SK-N-SH (cell line): ENCODE data around the gene PXDN. TPM values are rescaled to one million over a fixed set of nuclear protein-coding genes. Genes with fewer than 3 reads are reported as not detected.

Experiments
- CTCF ChIA-PET: fragments of 300-600, 350-600 bp; formaldehyde crosslinking; extraction: SDS; loops from one replicate; lab custom pipeline; 2021; lab: Yijun Ruan, JAX
- POLR2A ChIA-PET: fragments of 350-600 bp; sonication (Branson Sonifier 250); formaldehyde crosslinking; extraction: SDS; loops from one replicate; lab custom pipeline; 2020; ENCODE audit warnings: antibody characterized with exemption, inconsistent platforms; lab: Yijun Ruan, JAX
- DNase-seq: peaks from one replicate; pipeline ENCODE4 v3.0.0; 2012
- H2AFZ ChIP-seq: fragments of 200-600 bp; sonication (generic); 2 replicates; pipeline ENCODE4 v1.8.1; 2016; ENCODE audit warnings: antibody characterized with exemption, mild to moderate bottlenecking, low read depth
- H3F3A ChIP-seq: fragments of 200-600 bp; sonication (generic); replicated peaks from 2 replicates; pipeline ENCODE3; 2016; ENCODE audit warnings: antibody characterized with exemption, mild to moderate bottlenecking; ENCODE audit not compliant: insufficient read depth
- H3K27ac ChIP-seq, 2 experiments: fragments of 200-500 bp in 1 of 2; fragments of 200-600 bp in 1 of 2; sonication (Bioruptor generic) in 1 of 2; sonication (generic), shearing (Covaris generic) in 1 of 2; 2 replicates each; pipeline versions ENCODE4 v1.5.1 to v1.6.1; 2014 to 2016; ENCODE audit warnings: low read depth in 2 of 2, inconsistent platforms in 1 of 2, low read length in 1 of 2, mild to moderate bottlenecking in 1 of 2, mixed read lengths in 1 of 2
- H3K27me3 ChIP-seq: fragments of 200-600 bp; sonication (generic), shearing (Covaris generic); 2 replicates; pipeline ENCODE4 v1.6.1; 2016; ENCODE audit warnings: mixed run types; ENCODE audit not compliant: insufficient read depth
- H3K36me3 ChIP-seq, 2 experiments: fragments of 200-500 bp in 1 of 2; fragments of 200-600 bp in 1 of 2; sonication (Bioruptor generic) in 1 of 2; sonication (generic) in 1 of 2; replicated peaks in 1 of 2; 2 replicates each; pipeline versions ENCODE3 to v1.5.1; 2014 to 2016; ENCODE audit warnings: low read length in 1 of 2, mild to moderate bottlenecking in 1 of 2; ENCODE audit not compliant: insufficient read depth in 2 of 2, control insufficient read depth in 1 of 2
- H3K4me1 ChIP-seq, 2 experiments: fragments of 200-500 bp in 1 of 2; fragments of 200-600 bp in 1 of 2; sonication (Bioruptor generic) in 1 of 2; sonication (generic), shearing (Covaris generic) in 1 of 2; 2 replicates each; pipeline versions ENCODE4 v1.5.1 to v1.6.1; 2014 to 2016; ENCODE audit warnings: low read depth in 1 of 2, low read length in 1 of 2, mixed run types in 1 of 2; ENCODE audit not compliant: insufficient read depth in 2 of 2, control insufficient read depth in 1 of 2
- H3K4me2 ChIP-seq: fragments of 200-600 bp; sonication (generic), shearing (Covaris generic); 2 replicates; pipeline ENCODE4 v1.6.1; 2017; ENCODE audit warnings: mixed run types
- H3K4me3 ChIP-seq, 2 experiments: fragments of 200-500 bp in 1 of 2; fragments of 200-600 bp in 1 of 2; sonication (Bioruptor generic) in 1 of 2; sonication (generic), shearing (Covaris generic) in 1 of 2; 2 replicates each; pipeline versions ENCODE4 v1.5.1 to v1.8.1; 2014 to 2016; ENCODE audit warnings: low read depth in 2 of 2, inconsistent platforms in 1 of 2, low read length in 1 of 2, mild to moderate bottlenecking in 1 of 2, mixed read lengths in 1 of 2, moderate library complexity in 1 of 2
- H3K79me2 ChIP-seq: fragments of 200-600 bp; sonication (generic); 2 replicates; pipeline ENCODE4 v1.8.1; 2017; ENCODE audit warnings: mild to moderate bottlenecking; ENCODE audit not compliant: insufficient read depth
- H3K9ac ChIP-seq: fragments of 200-600 bp; sonication (generic); 2 replicates; pipeline ENCODE4 v1.6.1; 2017; ENCODE audit warnings: mixed run types
- H3K9me2 ChIP-seq: fragments of 200-600 bp; sonication (generic); 2 replicates; pipeline ENCODE4 v1.6.1; 2017; ENCODE audit warnings: mixed run types
- H3K9me3 ChIP-seq: fragments of 200-600 bp; sonication (generic); 2 replicates; pipeline ENCODE4 v1.6.1; 2017; ENCODE audit warnings: mixed run types, mild to moderate bottlenecking, moderate library complexity
- H4K20me1 ChIP-seq: fragments of 200-600 bp; sonication (generic); 2 replicates; pipeline ENCODE4 v1.6.1; 2017; ENCODE audit warnings: mild to moderate bottlenecking, mixed run types; ENCODE audit not compliant: insufficient read depth
- ELF1 ChIP-seq: IDR thresholded peaks from 2 replicates; pipeline ENCODE4 v1.4.0; 2012
- EZH2phosphoT487 ChIP-seq: fragments of 200-600 bp; sonication (generic); IDR thresholded peaks from 2 replicates; pipeline ENCODE4 v1.6.1; 2017; ENCODE audit warnings: low read depth, mixed run types, mild to moderate bottlenecking, antibody characterized with exemption, moderate library complexity, borderline replicate concordance
- FOSL2 ChIP-seq: IDR thresholded peaks from 2 replicates; pipeline ENCODE4 v1.4.0; 2012; ENCODE audit warnings: low read depth, mild to moderate bottlenecking, moderate library complexity, borderline replicate concordance
- GATA2 ChIP-seq: sonication (generic); formaldehyde crosslinking; IDR thresholded peaks from 2 replicates; pipeline ENCODE4 v1.5.0; 2020; ENCODE audit warnings: mild to moderate bottlenecking, missing genetic modification reagents
- RAD21 ChIP-seq: IDR thresholded peaks from 2 replicates; pipeline ENCODE4 v1.6.1; 2012; ENCODE audit warnings: mild to moderate bottlenecking, low read length
- SIN3A ChIP-seq: IDR thresholded peaks from 2 replicates; pipeline ENCODE4 v1.6.1; 2012; ENCODE audit warnings: low read depth, mild to moderate bottlenecking, low read length, moderate library complexity, borderline replicate concordance
- SMC3 ChIP-seq: IDR thresholded peaks from 2 replicates; pipeline ENCODE4 v1.6.1; 2012; ENCODE audit warnings: low read depth, low read length, improper control_type of control experiment
- TAF1 ChIP-seq: IDR thresholded peaks from 2 replicates; pipeline ENCODE4 v1.6.1; 2012; ENCODE audit warnings: low read depth, mild to moderate bottlenecking, low read length, moderate library complexity, borderline replicate concordance
- TCF12 ChIP-seq: IDR thresholded peaks from 2 replicates; pipeline ENCODE4 v1.4.0; 2012
- TEAD4 ChIP-seq: IDR thresholded peaks from 2 replicates; pipeline ENCODE4 v1.4.0; 2012; ENCODE audit warnings: mild to moderate bottlenecking, borderline replicate concordance; ENCODE audit not compliant: insufficient read depth
- YY1 ChIP-seq: IDR thresholded peaks from 2 replicates; pipeline ENCODE4 v1.4.0; 2012; ENCODE audit warnings: low read depth, mild to moderate bottlenecking
- WGBS: methylation state at CpG from one replicate; pipeline ENCODE4 v1.1.6; 2017; ENCODE audit warnings: low lambda C conversion rate; 5-methylcytosine and 5-hydroxymethylcytosine counted together
- polyA plus RNA-seq, 3 experiments: library from polyadenylated mRNA; depleted of rRNA; stranded (reverse); fragments of >200 nt; gene quantifications; 2 replicates each; pipeline ENCODE4 v1.2.3, GENCODE V29; 2012
- TF ChIP-seq, protein P1 (sequence below): IDR thresholded peaks from 2 replicates; pipeline ENCODE4; 2012
- TF ChIP-seq, protein P2 (sequence below): fragments of 200-600 bp; sonication (generic); IDR thresholded peaks from 2 replicates; pipeline ENCODE4 v1.6.1; 2017; ENCODE audit warnings: antibody characterized with exemption, mild to moderate bottlenecking, moderate library complexity
- TF ChIP-seq, protein P3 (sequence below): fragments of 150-350 bp; IDR thresholded peaks from 2 replicates; pipeline ENCODE4 v1.6.1; 2017; ENCODE audit warnings: antibody characterized with exemption, low read length, low read depth, borderline replicate concordance
- TF ChIP-seq, protein P4 (sequence below): IDR thresholded peaks from 2 replicates; pipeline ENCODE4 v1.4.0; 2012; ENCODE audit warnings: low read depth, borderline replicate concordance
- TF ChIP-seq, protein P5 (sequence below): IDR thresholded peaks from 2 replicates; pipeline ENCODE4 v1.6.1; 2012; ENCODE audit warnings: mild to moderate bottlenecking, low read depth, low read length, moderate library complexity
- TF ChIP-seq, protein P6 (sequence below): fragments of 150-350 bp; IDR thresholded peaks from 2 replicates; pipeline ENCODE4 v1.6.1; 2016; ENCODE audit warnings: mild to moderate bottlenecking, low read depth, low read length

PXDN gene
- polyA plus RNA-seq, 1 of the 3 experiments (the other 2 are of a cell fraction) = 146 TPM

DNA sequence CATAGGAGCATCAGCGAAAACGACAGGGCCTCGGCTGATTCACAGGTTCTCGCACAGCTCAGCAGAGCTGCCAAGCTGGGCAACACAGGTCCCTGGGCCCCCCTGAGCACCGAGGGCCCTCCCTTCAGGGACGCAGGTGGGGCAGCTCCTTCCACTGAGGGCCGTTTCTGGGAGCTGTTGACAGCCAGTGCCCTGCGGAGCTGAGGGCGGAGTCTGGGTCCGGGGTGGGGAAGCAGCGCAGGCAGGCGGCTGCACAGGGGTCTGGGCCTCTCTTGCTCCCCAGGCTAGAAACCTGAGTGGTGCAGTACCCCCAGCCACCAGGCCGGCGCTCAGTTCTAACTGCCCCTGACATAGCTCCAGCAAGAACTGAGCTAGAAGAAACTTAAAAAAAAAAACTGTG is 65.7 kb downstream of the PXDN start:
- no peak overlapping the region for H3K4me2 ChIP-seq
- no peak overlapping the region for H3K4me3 ChIP-seq
- ChIA-PET POLR2A (interaction anchor here (0.5 kb wide), 1 partner anchor 29 kb away, joined by 3 read pairs; no protein-coding TSS in a partner anchor), CTCF (interaction anchor here (1.0 kb wide), 2 partner anchors 64 to 86 kb away, joined by 3 read pairs; no protein-coding TSS in a partner anchor)
- H3K4me1 ChIP-seq = peaks cover 4 to 17% of the 10 kb centered on the region in 2 experiments
- no peak overlapping the region for H3K9ac ChIP-seq
- H3K79me2 ChIP-seq = no peaks in the 10 kb centered on the region; the same call in 1 of the 2 replicates
- peaks cover 33 to 51% of the 10 kb centered on the region in 2 experiments for H3K36me3 ChIP-seq
- no peak overlapping the region for H3K27ac ChIP-seq
- no peaks in the 10 kb centered on the region for H3K9me3 ChIP-seq
- no peak overlapping the region for H2AFZ ChIP-seq
- TF ChIP-seq TCF12 = no peak
- no peak for TF ChIP-seq EZH2phosphoT487
- TF ChIP-seq, protein P1, sequence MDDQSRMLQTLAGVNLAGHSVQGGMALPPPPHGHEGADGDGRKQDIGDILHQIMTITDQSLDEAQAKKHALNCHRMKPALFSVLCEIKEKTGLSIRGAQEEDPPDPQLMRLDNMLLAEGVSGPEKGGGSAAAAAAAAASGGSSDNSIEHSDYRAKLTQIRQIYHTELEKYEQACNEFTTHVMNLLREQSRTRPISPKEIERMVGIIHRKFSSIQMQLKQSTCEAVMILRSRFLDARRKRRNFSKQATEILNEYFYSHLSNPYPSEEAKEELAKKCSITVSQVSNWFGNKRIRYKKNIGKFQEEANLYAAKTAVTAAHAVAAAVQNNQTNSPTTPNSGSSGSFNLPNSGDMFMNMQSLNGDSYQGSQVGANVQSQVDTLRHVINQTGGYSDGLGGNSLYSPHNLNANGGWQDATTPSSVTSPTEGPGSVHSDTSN = no peak
- no peak for TF ChIP-seq SIN3A
- no peak for TF ChIP-seq ELF1
- TF ChIP-seq, protein P2, sequence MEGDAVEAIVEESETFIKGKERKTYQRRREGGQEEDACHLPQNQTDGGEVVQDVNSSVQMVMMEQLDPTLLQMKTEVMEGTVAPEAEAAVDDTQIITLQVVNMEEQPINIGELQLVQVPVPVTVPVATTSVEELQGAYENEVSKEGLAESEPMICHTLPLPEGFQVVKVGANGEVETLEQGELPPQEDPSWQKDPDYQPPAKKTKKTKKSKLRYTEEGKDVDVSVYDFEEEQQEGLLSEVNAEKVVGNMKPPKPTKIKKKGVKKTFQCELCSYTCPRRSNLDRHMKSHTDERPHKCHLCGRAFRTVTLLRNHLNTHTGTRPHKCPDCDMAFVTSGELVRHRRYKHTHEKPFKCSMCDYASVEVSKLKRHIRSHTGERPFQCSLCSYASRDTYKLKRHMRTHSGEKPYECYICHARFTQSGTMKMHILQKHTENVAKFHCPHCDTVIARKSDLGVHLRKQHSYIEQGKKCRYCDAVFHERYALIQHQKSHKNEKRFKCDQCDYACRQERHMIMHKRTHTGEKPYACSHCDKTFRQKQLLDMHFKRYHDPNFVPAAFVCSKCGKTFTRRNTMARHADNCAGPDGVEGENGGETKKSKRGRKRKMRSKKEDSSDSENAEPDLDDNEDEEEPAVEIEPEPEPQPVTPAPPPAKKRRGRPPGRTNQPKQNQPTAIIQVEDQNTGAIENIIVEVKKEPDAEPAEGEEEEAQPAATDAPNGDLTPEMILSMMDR = no peak
- H3K9me2 ChIP-seq = no peaks in the 10 kb centered on the region
- DNase-seq = no peak
- no peaks in the 10 kb centered on the region for H3K27me3 ChIP-seq
- H3F3A ChIP-seq = peaks cover 16% of the 10 kb centered on the region
- WGBS = 95% methylated on average over 11 of the region's 14 CpGs
- H4K20me1 ChIP-seq = no peaks in the 10 kb centered on the region

DNA sequence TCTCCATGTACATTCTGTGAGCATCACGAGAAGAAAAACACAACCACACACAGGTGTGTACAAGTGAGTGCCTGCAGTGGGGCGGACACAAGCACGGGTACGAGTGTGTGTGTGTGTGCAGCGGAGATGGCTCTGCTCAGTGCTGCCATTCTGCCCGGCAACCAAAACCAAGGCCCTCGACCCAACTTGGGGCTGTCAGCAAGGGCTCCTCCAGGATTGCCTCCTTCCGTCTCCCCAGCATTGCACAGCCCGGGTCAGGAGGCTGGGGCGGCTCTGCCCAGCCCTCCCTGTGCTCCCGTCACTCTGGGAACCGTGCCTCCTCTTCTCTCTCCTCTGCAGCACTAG is 66.5 kb downstream of the PXDN start:
- DNase-seq = no peak
- WGBS = 93% methylated on average over 12 of the region's 12 CpGs
- Histone ChIP-seq H3K4me1 (peaks cover 4 to 11% of the 10 kb centered on the region in 2 experiments; a peak in 3 of 4 replicates), H3F3A (peaks cover 16% of the 10 kb centered on the region), H3K4me3 (no peak overlapping the region), H3K9me3 (no peaks in the 10 kb centered on the region), H2AFZ (no peak overlapping the region), H3K79me2 (no peaks in the 10 kb centered on the region; the same call in 1 of the 2 replicates), H3K9me2 (no peaks in the 10 kb centered on the region), H3K4me2 (no peak overlapping the region), H3K36me3 (peaks cover 41 to 51% of the 10 kb centered on the region in 2 experiments), H3K27me3 (no peaks in the 10 kb centered on the region), H4K20me1 (no peaks in the 10 kb centered on the region), H3K9ac (no peak overlapping the region), H3K27ac (no peak overlapping the region; a peak in 1 of 4 replicates)
- ChIA-PET POLR2A (no interaction called here), CTCF (interaction anchor here (1.0 to 1.5 kb wide), 4 partner anchors 65 to 91 kb away, joined by 3 to 4 read pairs (median 3); no protein-coding TSS in a partner anchor)
- TF ChIP-seq TAF1 (no peak), SMC3 (no peak), RAD21 (no peak), FOSL2 (no peak), TEAD4 (no peak), GATA2 (CRISPR knock-in tag) (no peak), YY1 (no peak)
- TF ChIP-seq, protein P3, sequence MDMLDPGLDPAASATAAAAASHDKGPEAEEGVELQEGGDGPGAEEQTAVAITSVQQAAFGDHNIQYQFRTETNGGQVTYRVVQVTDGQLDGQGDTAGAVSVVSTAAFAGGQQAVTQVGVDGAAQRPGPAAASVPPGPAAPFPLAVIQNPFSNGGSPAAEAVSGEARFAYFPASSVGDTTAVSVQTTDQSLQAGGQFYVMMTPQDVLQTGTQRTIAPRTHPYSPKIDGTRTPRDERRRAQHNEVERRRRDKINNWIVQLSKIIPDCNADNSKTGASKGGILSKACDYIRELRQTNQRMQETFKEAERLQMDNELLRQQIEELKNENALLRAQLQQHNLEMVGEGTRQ = no peak
- TF ChIP-seq, protein P4, sequence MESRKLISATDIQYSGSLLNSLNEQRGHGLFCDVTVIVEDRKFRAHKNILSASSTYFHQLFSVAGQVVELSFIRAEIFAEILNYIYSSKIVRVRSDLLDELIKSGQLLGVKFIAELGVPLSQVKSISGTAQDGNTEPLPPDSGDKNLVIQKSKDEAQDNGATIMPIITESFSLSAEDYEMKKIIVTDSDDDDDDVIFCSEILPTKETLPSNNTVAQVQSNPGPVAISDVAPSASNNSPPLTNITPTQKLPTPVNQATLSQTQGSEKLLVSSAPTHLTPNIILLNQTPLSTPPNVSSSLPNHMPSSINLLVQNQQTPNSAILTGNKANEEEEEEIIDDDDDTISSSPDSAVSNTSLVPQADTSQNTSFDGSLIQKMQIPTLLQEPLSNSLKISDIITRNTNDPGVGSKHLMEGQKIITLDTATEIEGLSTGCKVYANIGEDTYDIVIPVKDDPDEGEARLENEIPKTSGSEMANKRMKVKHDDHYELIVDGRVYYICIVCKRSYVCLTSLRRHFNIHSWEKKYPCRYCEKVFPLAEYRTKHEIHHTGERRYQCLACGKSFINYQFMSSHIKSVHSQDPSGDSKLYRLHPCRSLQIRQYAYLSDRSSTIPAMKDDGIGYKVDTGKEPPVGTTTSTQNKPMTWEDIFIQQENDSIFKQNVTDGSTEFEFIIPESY = no peak
- TF ChIP-seq, protein P5, sequence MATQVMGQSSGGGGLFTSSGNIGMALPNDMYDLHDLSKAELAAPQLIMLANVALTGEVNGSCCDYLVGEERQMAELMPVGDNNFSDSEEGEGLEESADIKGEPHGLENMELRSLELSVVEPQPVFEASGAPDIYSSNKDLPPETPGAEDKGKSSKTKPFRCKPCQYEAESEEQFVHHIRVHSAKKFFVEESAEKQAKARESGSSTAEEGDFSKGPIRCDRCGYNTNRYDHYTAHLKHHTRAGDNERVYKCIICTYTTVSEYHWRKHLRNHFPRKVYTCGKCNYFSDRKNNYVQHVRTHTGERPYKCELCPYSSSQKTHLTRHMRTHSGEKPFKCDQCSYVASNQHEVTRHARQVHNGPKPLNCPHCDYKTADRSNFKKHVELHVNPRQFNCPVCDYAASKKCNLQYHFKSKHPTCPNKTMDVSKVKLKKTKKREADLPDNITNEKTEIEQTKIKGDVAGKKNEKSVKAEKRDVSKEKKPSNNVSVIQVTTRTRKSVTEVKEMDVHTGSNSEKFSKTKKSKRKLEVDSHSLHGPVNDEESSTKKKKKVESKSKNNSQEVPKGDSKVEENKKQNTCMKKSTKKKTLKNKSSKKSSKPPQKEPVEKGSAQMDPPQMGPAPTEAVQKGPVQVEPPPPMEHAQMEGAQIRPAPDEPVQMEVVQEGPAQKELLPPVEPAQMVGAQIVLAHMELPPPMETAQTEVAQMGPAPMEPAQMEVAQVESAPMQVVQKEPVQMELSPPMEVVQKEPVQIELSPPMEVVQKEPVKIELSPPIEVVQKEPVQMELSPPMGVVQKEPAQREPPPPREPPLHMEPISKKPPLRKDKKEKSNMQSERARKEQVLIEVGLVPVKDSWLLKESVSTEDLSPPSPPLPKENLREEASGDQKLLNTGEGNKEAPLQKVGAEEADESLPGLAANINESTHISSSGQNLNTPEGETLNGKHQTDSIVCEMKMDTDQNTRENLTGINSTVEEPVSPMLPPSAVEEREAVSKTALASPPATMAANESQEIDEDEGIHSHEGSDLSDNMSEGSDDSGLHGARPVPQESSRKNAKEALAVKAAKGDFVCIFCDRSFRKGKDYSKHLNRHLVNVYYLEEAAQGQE = no peak
- TF ChIP-seq, protein P6, sequence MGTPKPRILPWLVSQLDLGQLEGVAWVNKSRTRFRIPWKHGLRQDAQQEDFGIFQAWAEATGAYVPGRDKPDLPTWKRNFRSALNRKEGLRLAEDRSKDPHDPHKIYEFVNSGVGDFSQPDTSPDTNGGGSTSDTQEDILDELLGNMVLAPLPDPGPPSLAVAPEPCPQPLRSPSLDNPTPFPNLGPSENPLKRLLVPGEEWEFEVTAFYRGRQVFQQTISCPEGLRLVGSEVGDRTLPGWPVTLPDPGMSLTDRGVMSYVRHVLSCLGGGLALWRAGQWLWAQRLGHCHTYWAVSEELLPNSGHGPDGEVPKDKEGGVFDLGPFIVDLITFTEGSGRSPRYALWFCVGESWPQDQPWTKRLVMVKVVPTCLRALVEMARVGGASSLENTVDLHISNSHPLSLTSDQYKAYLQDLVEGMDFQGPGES = no peak
